GM18505 (cell line): ENCODE measurements around the gene TMEM150B.

Experiments
- ATAC-seq: cut with Tn5 transposase; IDR thresholded peaks from one replicate; pipeline ENCODE4 v1.9.1; 2021; ENCODE audit not compliant: unreplicated experiment
- POLR2A ChIP-seq: IDR thresholded peaks from 4 replicates; pipeline ENCODE4 v1.6.1; 2011; ENCODE audit warnings: borderline replicate concordance; ENCODE audit not compliant: insufficient read depth, insufficient read length; ENCODE audit errors: extremely low read depth

TMEM150B gene

GRCh38 chr19:55265173-55265572 is 60.0 kb downstream of the TMEM150B start:
- TF ChIP-seq POLR2A: no peak
- ATAC-seq: no peak

DNA sequence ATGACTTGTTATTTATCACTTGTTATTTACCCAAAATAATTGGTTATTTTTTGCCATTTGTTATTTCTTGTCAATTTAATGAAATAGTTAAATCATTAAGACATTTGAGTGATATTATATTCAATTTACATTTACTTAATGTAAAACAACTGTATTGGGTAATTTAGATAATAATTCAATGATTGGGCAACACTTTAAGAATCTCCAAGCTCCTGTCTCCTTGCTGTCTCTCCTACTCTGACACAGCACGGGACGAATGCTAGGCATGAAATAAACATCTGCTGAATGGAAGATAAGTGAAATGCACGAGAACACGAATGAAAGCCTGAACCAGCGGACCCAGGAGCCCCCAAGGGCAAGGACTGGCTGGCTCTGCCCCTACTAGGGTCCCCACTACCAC is 60.6 kb downstream of the TMEM150B start:
- ATAC-seq: no peak
- no peak for TF ChIP-seq POLR2A
